D721Med (cell line): ENCODE measurements around the gene UQCR11.

Source experiments
- DNase-seq: peaks from one replicate; pipeline ENCODE4 v3.0.0; 2011; ENCODE audit warnings: low spot score; ENCODE audit not compliant: insufficient read length
- FAIRE-seq: peaks from 2 replicates; lab custom pipeline; 2011; peaks lifted over from hg19 to GRCh38; lab: Jason Lieb, UNC
- TF ChIP-seq, protein P1 (sequence below): IDR thresholded peaks from 2 replicates; pipeline ENCODE4 v1.5.1; 2012; ENCODE audit warnings: mild to moderate bottlenecking, control low read depth; ENCODE audit not compliant: insufficient read depth; ENCODE audit errors: missing control alignments

The UQCR11 gene

GRCh38 chr19:1629256-1629808 is 24.1 kb upstream of the UQCR11 start:
- FAIRE-seq = no peak
- DNase-seq = no peak
- TF ChIP-seq, protein P1, sequence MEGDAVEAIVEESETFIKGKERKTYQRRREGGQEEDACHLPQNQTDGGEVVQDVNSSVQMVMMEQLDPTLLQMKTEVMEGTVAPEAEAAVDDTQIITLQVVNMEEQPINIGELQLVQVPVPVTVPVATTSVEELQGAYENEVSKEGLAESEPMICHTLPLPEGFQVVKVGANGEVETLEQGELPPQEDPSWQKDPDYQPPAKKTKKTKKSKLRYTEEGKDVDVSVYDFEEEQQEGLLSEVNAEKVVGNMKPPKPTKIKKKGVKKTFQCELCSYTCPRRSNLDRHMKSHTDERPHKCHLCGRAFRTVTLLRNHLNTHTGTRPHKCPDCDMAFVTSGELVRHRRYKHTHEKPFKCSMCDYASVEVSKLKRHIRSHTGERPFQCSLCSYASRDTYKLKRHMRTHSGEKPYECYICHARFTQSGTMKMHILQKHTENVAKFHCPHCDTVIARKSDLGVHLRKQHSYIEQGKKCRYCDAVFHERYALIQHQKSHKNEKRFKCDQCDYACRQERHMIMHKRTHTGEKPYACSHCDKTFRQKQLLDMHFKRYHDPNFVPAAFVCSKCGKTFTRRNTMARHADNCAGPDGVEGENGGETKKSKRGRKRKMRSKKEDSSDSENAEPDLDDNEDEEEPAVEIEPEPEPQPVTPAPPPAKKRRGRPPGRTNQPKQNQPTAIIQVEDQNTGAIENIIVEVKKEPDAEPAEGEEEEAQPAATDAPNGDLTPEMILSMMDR = no peak

GRCh38 chr19:1627194-1627593 is 21.9 kb upstream of the UQCR11 start:
- FAIRE-seq (no peak), DNase-seq (no peak)
- TF ChIP-seq, protein P1 = no peak

DNA sequence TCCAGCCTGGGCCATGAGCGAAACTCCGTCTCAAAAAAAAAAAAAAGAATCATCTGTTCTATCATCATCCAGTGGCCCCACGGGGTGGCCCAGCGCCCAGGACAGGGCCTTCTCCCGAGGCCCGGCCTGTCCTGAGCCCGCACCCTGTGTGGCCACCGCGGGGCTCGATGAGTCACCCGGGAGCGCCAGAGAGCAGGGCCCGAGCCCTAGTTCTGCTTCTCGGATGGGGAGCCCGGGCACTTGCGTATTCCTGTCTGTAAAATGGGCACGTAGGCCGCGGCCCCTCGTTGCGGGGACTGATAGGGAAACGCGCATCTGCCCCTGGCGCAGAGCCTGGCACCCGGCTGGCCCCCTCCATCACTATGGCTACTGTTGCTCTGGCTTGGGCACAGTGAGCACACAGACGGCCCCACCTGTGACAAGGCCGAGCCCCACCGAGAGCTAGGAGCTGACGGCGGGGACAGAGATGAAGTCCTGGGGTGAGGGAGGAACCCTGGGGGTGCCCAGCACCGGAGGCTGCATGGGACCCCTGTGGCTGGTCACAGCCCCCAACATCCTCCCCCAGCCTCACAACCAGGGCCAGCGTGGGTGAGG is 21.3 kb upstream of the UQCR11 start:
- TF ChIP-seq, protein P1 = no peak
- no peak for DNase-seq
- no peak for FAIRE-seq

DNA sequence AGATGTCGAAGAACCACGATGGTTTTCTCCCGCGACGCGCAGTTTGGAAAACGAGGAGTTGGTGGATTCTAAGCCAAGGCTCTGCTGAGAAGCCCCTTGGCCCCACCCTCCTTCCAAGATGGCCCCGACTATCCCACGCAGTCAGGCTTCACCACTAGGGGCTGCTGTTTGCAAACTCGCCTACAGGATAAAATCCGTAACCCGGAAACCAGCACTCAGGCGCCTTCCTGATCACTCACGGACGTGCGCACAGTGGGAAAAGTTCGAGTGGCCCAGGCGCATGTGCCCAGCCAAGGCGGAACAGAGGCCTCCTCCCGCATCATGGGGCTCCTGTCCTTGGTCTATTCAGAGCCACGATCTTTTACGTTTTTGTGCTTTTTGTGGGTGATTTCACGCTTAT is 19.2 kb upstream of the UQCR11 start:
- FAIRE-seq (no peak), DNase-seq (peak; percentile 95)
- TF ChIP-seq, protein P1 = peak; percentile 93

- TF ChIP-seq, protein P1 = no peak
- no peak for DNase-seq
- FAIRE-seq = no peak
Measured at GRCh38 chr19:1622541-1622940, 17.3 kb upstream of the UQCR11 start.

DNA sequence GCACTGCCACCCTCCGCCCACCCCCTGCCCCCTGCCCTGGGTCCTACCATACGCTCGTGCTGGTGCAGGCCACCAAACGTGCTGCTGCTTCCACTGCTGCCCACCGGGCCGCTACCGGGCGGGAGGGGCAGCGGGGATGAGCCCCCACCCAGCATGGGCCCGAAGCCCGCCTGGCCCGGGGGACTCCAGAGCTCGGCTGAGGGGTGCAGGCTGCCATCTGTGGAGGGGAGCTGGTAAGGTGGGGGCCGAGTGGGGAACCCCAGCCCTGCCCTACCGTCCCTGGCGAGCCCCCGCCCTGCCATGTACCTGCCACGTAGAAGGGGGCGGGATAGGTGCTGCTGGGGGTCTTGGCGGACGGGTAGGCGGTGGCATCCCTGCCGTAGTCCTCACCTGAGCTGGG is 16.7 kb upstream of the UQCR11 start:
- DNase-seq = no peak
- TF ChIP-seq, protein P1 = no peak
- no peak for FAIRE-seq

- TF ChIP-seq, protein P1 = no peak
- no peak for DNase-seq
- no peak for FAIRE-seq
Measured at GRCh38 chr19:1621574-1621973, 16.3 kb upstream of the UQCR11 start.
